Liver (tissue), 9 donors: ENCODE data around the gene CSMD2. TPM values are rescaled to one million over a fixed set of nuclear protein-coding genes. Genes with fewer than 3 reads are reported as not detected.

ENCODE experiments used
- DNase-seq: peaks from one replicate; pipeline ENCODE4 v3.0.0-alpha.2; 2017; ENCODE audit warnings: low spot score
- H3K27ac ChIP-seq, 2 donors: one replicate each; pipeline ENCODE4 v1.7.0; 2013; ENCODE audit warnings: inconsistent platforms in 2 of 2, low read length in 2 of 2, control low read depth in 1 of 2, low read depth in 1 of 2, mild to moderate bottlenecking in 1 of 2
- H3K27me3 ChIP-seq, 4 donors: one replicate each; pipeline versions ENCODE4 v1.6.1 to v1.7.0; 2013; ENCODE audit warnings: low read length in 3 of 4, inconsistent platforms in 1 of 4, mild to moderate bottlenecking in 1 of 4, moderate library complexity in 1 of 4; ENCODE audit not compliant: control insufficient read depth in 4 of 4, insufficient read depth in 4 of 4
- H3K36me3 ChIP-seq, 4 donors: one replicate each; pipeline versions ENCODE4 v1.6.1 to v1.7.0; 2013; ENCODE audit warnings: low read length in 3 of 4, mild to moderate bottlenecking in 3 of 4, low read depth in 1 of 4, moderate library complexity in 1 of 4; ENCODE audit not compliant: control insufficient read depth in 4 of 4, insufficient read depth in 3 of 4
- H3K4me1 ChIP-seq, 4 donors: one replicate each; pipeline versions ENCODE4 v1.6.1 to v1.7.0; 2013; ENCODE audit warnings: low read length in 3 of 4, mild to moderate bottlenecking in 3 of 4, moderate library complexity in 1 of 4; ENCODE audit not compliant: control insufficient read depth in 4 of 4, insufficient read depth in 4 of 4
- H3K4me3 ChIP-seq, 3 donors: one replicate each; pipeline versions ENCODE4 v1.6.1 to v1.7.0; 2013; ENCODE audit warnings: low read length in 3 of 3, control low read depth in 1 of 3, low read depth in 1 of 3, mild to moderate bottlenecking in 1 of 3
- H3K9ac ChIP-seq, 2 donors: one replicate each; pipeline ENCODE4 v1.7.0; 2013; ENCODE audit warnings: low read length in 2 of 2, mild to moderate bottlenecking in 2 of 2, moderate library complexity in 2 of 2, control low read depth in 1 of 2, low read depth in 1 of 2
- H3K9me3 ChIP-seq, 4 donors: one replicate each; pipeline versions ENCODE4 v1.6.1 to v1.7.0; 2013; ENCODE audit warnings: low read length in 3 of 4; ENCODE audit not compliant: control insufficient read depth in 4 of 4
- ATF3 ChIP-seq: IDR thresholded peaks from 2 replicates; pipeline ENCODE4 v1.6.1; 2016; ENCODE audit warnings: antibody characterized with exemption
- CTCF ChIP-seq: fragments of 150-350 bp; IDR thresholded peaks from 2 replicates; pipeline ENCODE4 v1.5.1; 2017; ENCODE audit warnings: improper control_type of control experiment, low read depth, low read length; ENCODE audit not compliant: missing input control
- EGR1 ChIP-seq, 2 donors: IDR thresholded peaks; 2 replicates each; pipeline ENCODE4 v1.6.1; 2016 to 2018; ENCODE audit warnings: antibody characterized with exemption in 2 of 2, low read depth in 2 of 2
- FOXA1 ChIP-seq: IDR thresholded peaks from 2 replicates; pipeline ENCODE4 v1.6.1; 2016; ENCODE audit warnings: antibody characterized with exemption
- FOXA2 ChIP-seq: IDR thresholded peaks from 2 replicates; pipeline ENCODE4 v1.6.1; 2016; ENCODE audit warnings: antibody characterized with exemption
- GABPA ChIP-seq, 2 donors: IDR thresholded peaks in 1 of 2; conservative IDR thresholded peaks in 1 of 2; 2 replicates each; pipeline ENCODE4 v1.6.1; 2016; ENCODE audit warnings: antibody characterized with exemption in 2 of 2, mild to moderate bottlenecking in 1 of 2, moderate library complexity in 1 of 2
- HNF4A ChIP-seq, 2 donors: conservative IDR thresholded peaks; 2 replicates each; pipeline ENCODE4 v1.6.1; 2016; ENCODE audit warnings: antibody characterized with exemption in 2 of 2, mild to moderate bottlenecking in 2 of 2
- HNF4G ChIP-seq: IDR thresholded peaks from 2 replicates; pipeline ENCODE4 v1.6.1; 2016; ENCODE audit warnings: antibody characterized with exemption
- JUND ChIP-seq, 2 donors: IDR thresholded peaks; 2 replicates each; pipeline ENCODE4 v1.6.1; 2016; ENCODE audit warnings: antibody characterized with exemption in 2 of 2
- MAX ChIP-seq: IDR thresholded peaks from 2 replicates; pipeline ENCODE4 v1.6.1; 2016; ENCODE audit warnings: antibody characterized with exemption
- NR2F2 ChIP-seq: IDR thresholded peaks from 2 replicates; pipeline ENCODE4 v1.6.1; 2016; ENCODE audit warnings: antibody characterized with exemption
- RAD21 ChIP-seq, 2 donors: IDR thresholded peaks; 2 replicates each; pipeline ENCODE4 v1.6.1; 2016; ENCODE audit warnings: antibody characterized with exemption in 2 of 2, mild to moderate bottlenecking in 2 of 2
- REST ChIP-seq: IDR thresholded peaks from 2 replicates; pipeline ENCODE4 v1.6.1; 2016; ENCODE audit warnings: antibody characterized with exemption, mild to moderate bottlenecking
- RXRA ChIP-seq, 2 donors: IDR thresholded peaks; 2 replicates each; pipeline ENCODE4 v1.6.1; 2017 to 2018; ENCODE audit warnings: antibody characterized with exemption in 2 of 2, mild to moderate bottlenecking in 1 of 2
- SP1 ChIP-seq: IDR thresholded peaks from 2 replicates; pipeline ENCODE4 v1.6.1; 2018; ENCODE audit warnings: antibody characterized with exemption, mild to moderate bottlenecking
- TAF1 ChIP-seq: conservative IDR thresholded peaks from 2 replicates; pipeline ENCODE4 v1.6.1; 2016; ENCODE audit warnings: antibody characterized with exemption, mild to moderate bottlenecking
- YY1 ChIP-seq: IDR thresholded peaks from 2 replicates; pipeline ENCODE4 v1.6.1; 2016; ENCODE audit warnings: antibody characterized with exemption, mild to moderate bottlenecking
- ZBTB33 ChIP-seq: IDR thresholded peaks from 2 replicates; pipeline ENCODE4 v1.6.1; 2016; ENCODE audit warnings: antibody characterized with exemption
- WGBS: extraction: QIAGEN DNeasy Blood & Tissue Kit; methylation state at CpG from one replicate; pipeline ENCODE4 v1.1.7; 2013; 5-methylcytosine and 5-hydroxymethylcytosine counted together
- polyA plus RNA-seq, 2 donors: library from polyadenylated mRNA; stranded (reverse) in 1 of 2; unstranded in 1 of 2; fragments of 200-250 nt in 1 of 2; fragments of >200 nt in 1 of 2; fragmentation: Nextera tagmentation in 1 of 2; extraction: Ambion mirVana in 1 of 2; gene quantifications; one replicate each; pipeline versions ENCODE4 v1.2.1 to v1.2.3, GENCODE V29; 2013 to 2015
- total RNA-seq, 2 donors: library from RNA; depleted of rRNA; stranded (reverse); fragments of >200 nt; gene quantifications; one replicate each; pipeline ENCODE4 v1.2.3, GENCODE V29; 2014
- donor health status: healthy.
- donor health status: healthy.
- donor health status: healthy.
- donor health status: healthy.
- donor health status: healthy.

Gene CSMD2
- total and polyA plus RNA-seq, 4 donors, result 0.08 to 0.09 TPM; not detected in 2

GRCh38 chr1:33810571-33810970, 354.5 kb downstream of the CSMD2 start:
- Histone ChIP-seq H3K27ac (no peak overlapping the region), H3K36me3 (no peaks in the 10 kb centered on the region), H3K27me3 (no peaks in the 10 kb centered on the region), H3K4me1 (no peaks in the 10 kb centered on the region), H3K4me3 (no peak overlapping the region), H3K9ac (no peak overlapping the region), H3K9me3 (peaks cover 0 to 12% (median 4%) of the 10 kb centered on the region in 4 donors)
- DNase-seq, result no peak
- no peak for TF ChIP-seq EGR1 (IDR thresholded peaks at IDR 0.05; ENCODE audit: low read depth in 2 of 2)
- no peak for TF ChIP-seq NR2F2
- 81% methylated on average over 5 of the region's 5 CpGs for WGBS

- Histone ChIP-seq H3K4me1 (no peaks in the 10 kb centered on the region), H3K27me3 (no peaks in the 10 kb centered on the region), H3K36me3 (no peaks in the 10 kb centered on the region), H3K9ac (no peak overlapping the region), H3K9me3 (peaks cover 0 to 12% (median 4%) of the 10 kb centered on the region in 4 donors), H3K4me3 (no peak overlapping the region), H3K27ac (no peak overlapping the region)
- 73% methylated on average over 3 of the region's 3 CpGs for WGBS
- TF ChIP-seq ZBTB33, result no peak
- TF ChIP-seq RAD21 (IDR thresholded peaks at IDR 0.05), result no peak
- TF ChIP-seq TAF1, result no peak
- no peak for TF ChIP-seq GABPA (IDR thresholded peaks at IDR 0.05 in 1 of 2, conservative IDR thresholded peaks at IDR 0.05 in 1 of 2)
- no peak for TF ChIP-seq RXRA (IDR thresholded peaks at IDR 0.05)
- TF ChIP-seq YY1, result no peak
- DNase-seq, result no peak
Measured at GRCh38 chr1:33805988-33806387, 359.0 kb downstream of the CSMD2 start.

GRCh38 chr1:33802268-33802667, 362.8 kb downstream of the CSMD2 start:
- H3K36me3 ChIP-seq, result no peaks in the 10 kb centered on the region
- no peaks in the 10 kb centered on the region for H3K4me1 ChIP-seq
- WGBS, result 87% methylated on average over 2 of the region's 2 CpGs
- peaks cover 0 to 7% (median 3%) of the 10 kb centered on the region in 4 donors for H3K9me3 ChIP-seq
- H3K27ac ChIP-seq, result no peak overlapping the region
- TF ChIP-seq EGR1 (IDR thresholded peaks at IDR 0.05; ENCODE audit: low read depth in 2 of 2), result no peak
- no peak for TF ChIP-seq SP1
- TF ChIP-seq NR2F2, result no peak
- TF ChIP-seq HNF4G, result no peak
- no peak for TF ChIP-seq TAF1
- TF ChIP-seq MAX, result no peak
- TF ChIP-seq YY1, result no peak
- TF ChIP-seq ZBTB33, result no peak
- no peak for TF ChIP-seq HNF4A (conservative IDR thresholded peaks at IDR 0.05)
- TF ChIP-seq JUND (IDR thresholded peaks at IDR 0.05), result no peak
- TF ChIP-seq FOXA2, result no peak
- no peak for TF ChIP-seq FOXA1
- no peak for TF ChIP-seq GABPA (IDR thresholded peaks at IDR 0.05 in 1 of 2, conservative IDR thresholded peaks at IDR 0.05 in 1 of 2)
- no peak for TF ChIP-seq ATF3
- no peak for TF ChIP-seq REST
- TF ChIP-seq RXRA (IDR thresholded peaks at IDR 0.05), result no peak
- TF ChIP-seq RAD21 (IDR thresholded peaks at IDR 0.05), result no peak
- no peak for TF ChIP-seq CTCF
- no peak for DNase-seq
- no peaks in the 10 kb centered on the region for H3K27me3 ChIP-seq
- H3K9ac ChIP-seq, result no peak overlapping the region
- H3K4me3 ChIP-seq, result no peak overlapping the region
